ENCODE results near the gene CCT3.

Gene CCT3

GRCh38 chr1:156286061-156286460 is 52.0 kb downstream of the CCT3 start:
- Histone ChIP-seq H3K27ac (no peak overlapping the region), H3K4me1 (ENCODE audit: control insufficient read depth in 1 of 2, insufficient read depth in 1 of 2, low read depth in 1 of 2, low read length in 1 of 2) (peaks cover 41 to 45% of the 10 kb centered on the region in 2 experiments), H3K9me3 (no peaks in the 10 kb centered on the region), H3K36me3 (peaks cover 36% of the 10 kb centered on the region), H3K4me3 (ENCODE audit: low read depth in 1 of 2, low read length in 1 of 2) (no peak overlapping the region), H3K27me3 (no peaks in the 10 kb centered on the region)
- TF ChIP-seq, protein P1, sequence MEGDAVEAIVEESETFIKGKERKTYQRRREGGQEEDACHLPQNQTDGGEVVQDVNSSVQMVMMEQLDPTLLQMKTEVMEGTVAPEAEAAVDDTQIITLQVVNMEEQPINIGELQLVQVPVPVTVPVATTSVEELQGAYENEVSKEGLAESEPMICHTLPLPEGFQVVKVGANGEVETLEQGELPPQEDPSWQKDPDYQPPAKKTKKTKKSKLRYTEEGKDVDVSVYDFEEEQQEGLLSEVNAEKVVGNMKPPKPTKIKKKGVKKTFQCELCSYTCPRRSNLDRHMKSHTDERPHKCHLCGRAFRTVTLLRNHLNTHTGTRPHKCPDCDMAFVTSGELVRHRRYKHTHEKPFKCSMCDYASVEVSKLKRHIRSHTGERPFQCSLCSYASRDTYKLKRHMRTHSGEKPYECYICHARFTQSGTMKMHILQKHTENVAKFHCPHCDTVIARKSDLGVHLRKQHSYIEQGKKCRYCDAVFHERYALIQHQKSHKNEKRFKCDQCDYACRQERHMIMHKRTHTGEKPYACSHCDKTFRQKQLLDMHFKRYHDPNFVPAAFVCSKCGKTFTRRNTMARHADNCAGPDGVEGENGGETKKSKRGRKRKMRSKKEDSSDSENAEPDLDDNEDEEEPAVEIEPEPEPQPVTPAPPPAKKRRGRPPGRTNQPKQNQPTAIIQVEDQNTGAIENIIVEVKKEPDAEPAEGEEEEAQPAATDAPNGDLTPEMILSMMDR (IDR thresholded peaks at IDR 0.05), result no peak

- no peak overlapping the region for H3K4me3 ChIP-seq (ENCODE audit: low read depth in 1 of 2, low read length in 1 of 2)
Observed at GRCh38 chr1:156285437-156285836, 52.7 kb downstream of the CCT3 start.

GRCh38 chr1:156284757-156285156 is 53.3 kb downstream of the CCT3 start:
- Histone ChIP-seq H3K27ac (peak overlapping the region; percentile 61), H3K36me3 (peaks cover 32% of the 10 kb centered on the region), H3K4me3 (ENCODE audit: low read depth in 1 of 2, low read length in 1 of 2) (no peak overlapping the region), H3K4me1 (ENCODE audit: control insufficient read depth in 1 of 2, insufficient read depth in 1 of 2, low read depth in 1 of 2, low read length in 1 of 2) (peaks cover 52 to 55% of the 10 kb centered on the region in 2 experiments), H3K27me3 (no peaks in the 10 kb centered on the region), H3K9me3 (no peaks in the 10 kb centered on the region)
- TF ChIP-seq, protein P1 (IDR thresholded peaks at IDR 0.05), result no peak

More at GRCh38 chr1:156285437-156285836, 52.7 kb downstream of the CCT3 start:
- TF ChIP-seq, protein P1 (IDR thresholded peaks at IDR 0.05), result no peak
- no peaks in the 10 kb centered on the region for H3K27me3 ChIP-seq
- peak overlapping the region; percentile 61 for H3K27ac ChIP-seq
- H3K4me1 ChIP-seq (ENCODE audit: control insufficient read depth in 1 of 2, insufficient read depth in 1 of 2, low read depth in 1 of 2, low read length in 1 of 2), result peaks cover 45 to 48% of the 10 kb centered on the region in 2 experiments
- H3K36me3 ChIP-seq, result peaks cover 35% of the 10 kb centered on the region
- H3K9me3 ChIP-seq, result no peaks in the 10 kb centered on the region

DNA sequence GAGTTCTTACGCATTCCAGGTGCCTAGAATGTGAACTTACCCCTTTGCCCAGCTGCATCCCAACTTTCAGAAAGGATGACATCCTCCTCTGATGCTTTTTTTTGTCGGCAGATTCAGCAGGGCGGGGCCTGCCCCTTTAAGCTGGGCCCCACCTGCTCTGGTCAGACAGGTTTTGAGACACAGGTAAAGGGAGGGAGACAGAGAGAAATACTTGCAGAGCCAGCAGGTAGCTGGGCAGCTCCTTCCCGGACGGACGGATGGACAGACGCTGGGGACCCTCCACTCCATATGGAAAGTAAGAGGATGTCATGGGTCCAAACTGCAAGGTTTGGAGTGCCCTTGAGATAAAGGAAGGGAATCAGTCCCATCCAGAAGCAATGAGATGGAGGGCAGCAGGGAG is 54.0 kb downstream of the CCT3 start, which contains the start of gene TMEM79:
TMEM79 (plus strand) TSS at position 214 of the 400 bp plus-strand sequence. CDS start 902 bp downstream, outside the sequence.
- H3K27me3 ChIP-seq, result no peaks in the 10 kb centered on the region
- peak within 1 kb of the TSS; percentile 94 for H3K27ac ChIP-seq
- peaks cover 30% of the 10 kb centered on the region for H3K36me3 ChIP-seq
- H3K4me3 ChIP-seq (ENCODE audit: low read depth in 1 of 2, low read length in 1 of 2), result peak within 1 kb of the TSS; percentile 90 to 92
- H3K9me3 ChIP-seq, result no peaks in the 10 kb centered on the region
- TF ChIP-seq, protein P1 (IDR thresholded peaks at IDR 0.05), result no peak
- peaks cover 57 to 61% of the 10 kb centered on the region in 2 experiments for H3K4me1 ChIP-seq (ENCODE audit: control insufficient read depth in 1 of 2, insufficient read depth in 1 of 2, low read depth in 1 of 2, low read length in 1 of 2)

GRCh38 chr1:156283521-156283920 is 54.6 kb downstream of the CCT3 start:
- TF ChIP-seq, protein P1 (IDR thresholded peaks at IDR 0.05), result no peak
- Histone ChIP-seq H3K36me3 (peaks cover 30% of the 10 kb centered on the region), H3K27me3 (no peaks in the 10 kb centered on the region), H3K27ac (peak overlapping the region; percentile 94), H3K4me3 (ENCODE audit: low read depth in 1 of 2, low read length in 1 of 2) (peak overlapping the region; percentile 90 to 92), H3K9me3 (no peaks in the 10 kb centered on the region), H3K4me1 (ENCODE audit: control insufficient read depth in 1 of 2, insufficient read depth in 1 of 2, low read depth in 1 of 2, low read length in 1 of 2) (peaks cover 63 to 67% of the 10 kb centered on the region in 2 experiments)
